ENCODE measurements around the gene DUSP14.
"Not testable (repeated sequence)": the region's sequence is repeated elsewhere in the genome, so short reads cannot be mapped to it uniquely, and the experiment has no call there.

DUSP14 gene

GRCh38 chr17:37483311-37484039 lies 6.2 kb upstream of the DUSP14 start:
- no peak for DNase-seq (ENCODE audit: low spot score)

GRCh38 chr17:37485938-37486570 lies 3.6 kb upstream of the DUSP14 start:
- no peak for DNase-seq (ENCODE audit: low spot score)

- no peak for DNase-seq (ENCODE audit: low spot score)
Measured at GRCh38 chr17:37488009-37488604, 1.6 kb upstream of the DUSP14 start.

- DNase-seq (ENCODE audit: low spot score) = peak; percentile 72
Measured at GRCh38 chr17:37488607-37489196, 989 bp upstream of the DUSP14 start.

GRCh38 chr17:37490022-37490587 lies 414 bp downstream of the DUSP14 start:
- DNase-seq (ENCODE audit: low spot score) = peak; percentile 63

GRCh38 chr17:37490638-37491614 lies 1.2 kb downstream of the DUSP14 start:
- no peak for DNase-seq (ENCODE audit: low spot score)

- DNase-seq (ENCODE audit: low spot score) = no peak
Measured at GRCh38 chr17:37492167-37492566, 2.5 kb downstream of the DUSP14 start.

- no peak for DNase-seq (ENCODE audit: low spot score)
Measured at GRCh38 chr17:37493249-37494027, 3.7 kb downstream of the DUSP14 start.

GRCh38 chr17:37494401-37494831 lies 4.7 kb downstream of the DUSP14 start:
- DNase-seq (ENCODE audit: low spot score) = no peak

GRCh38 chr17:37494971-37495370 lies 5.3 kb downstream of the DUSP14 start:
- DNase-seq (ENCODE audit: low spot score) = no peak

- DNase-seq (ENCODE audit: low spot score) = no peak
Measured at GRCh38 chr17:37500378-37500777, 10.7 kb downstream of the DUSP14 start.

GRCh38 chr17:37502009-37502936 lies 12.6 kb downstream of the DUSP14 start:
- no peak for DNase-seq (ENCODE audit: low spot score)

- DNase-seq (ENCODE audit: low spot score) = no peak
Measured at GRCh38 chr17:37503148-37503547, 13.5 kb downstream of the DUSP14 start.

GRCh38 chr17:37505333-37505732 lies 15.6 kb downstream of the DUSP14 start:
- DNase-seq (ENCODE audit: low spot score) = no peak

GRCh38 chr17:37506678-37507077 lies 17.0 kb downstream of the DUSP14 start:
- no peak for DNase-seq (ENCODE audit: low spot score)

- no peak for DNase-seq (ENCODE audit: low spot score)
Measured at GRCh38 chr17:37507111-37507510, 17.4 kb downstream of the DUSP14 start.

- DNase-seq (ENCODE audit: low spot score) = no peak
Measured at GRCh38 chr17:37510056-37510455, 20.4 kb downstream of the DUSP14 start.

- not testable (repeated sequence) for DNase-seq (ENCODE audit: low spot score)
Measured at GRCh38 chr17:37511642-37512041, 22.0 kb downstream of the DUSP14 start.

GRCh38 chr17:37512442-37513068 lies 22.9 kb downstream of the DUSP14 start:
- DNase-seq (ENCODE audit: low spot score) = no peak

Data from CD4-positive, alpha-beta T cell treated with Interleukin-15 for 4 hours (primary cell).